HepG2 (cell line): ENCODE results near the gene BLVRA. TPM values are rescaled to one million over a fixed set of nuclear protein-coding genes. Genes with fewer than 3 reads are reported as not detected.
A peak's percentile ranks its signal among the peaks of the same experiment; 100 is the strongest.

Experiments
- ARID2 ChIP-seq: sonication (generic); formaldehyde crosslinking; IDR thresholded peaks from 2 replicates; pipeline ENCODE4 v1.8.1; 2022; ENCODE audit warnings: mild to moderate bottlenecking, missing genetic modification reagents, borderline replicate concordance
- ARNT2 ChIP-seq: sonication (generic); formaldehyde crosslinking; IDR thresholded peaks from 2 replicates; pipeline ENCODE4 v1.8.0; 2022; ENCODE audit warnings: mild to moderate bottlenecking, low read depth, missing genetic modification reagents, moderate library complexity
- KDM5B ChIP-seq: sonication (generic); formaldehyde crosslinking; IDR thresholded peaks from 2 replicates; pipeline ENCODE4 v1.4.0; 2020; ENCODE audit warnings: missing genetic modification reagents, mild to moderate bottlenecking, borderline replicate concordance
- LCORL ChIP-seq, 2 experiments: fragments of 450-650 bp in 1 of 2; sonication (generic) in 1 of 2; formaldehyde crosslinking in 1 of 2; IDR thresholded peaks; 2 replicates each; pipeline versions ENCODE4 v1.5.0 to v1.6.1; 2017 to 2020; ENCODE audit warnings: antibody characterized with exemption in 1 of 2, missing genetic modification reagents in 1 of 2
- NFE2 ChIP-seq: sonication (generic); formaldehyde crosslinking; IDR thresholded peaks from 2 replicates; pipeline ENCODE4 v1.4.0; 2020; ENCODE audit warnings: missing genetic modification reagents
- RERE ChIP-seq: IDR thresholded peaks from 2 replicates; pipeline ENCODE4 v1.6.1; 2016; ENCODE audit warnings: low read depth, missing genetic modification reagents, missing compliant biosample characterization
- SP5 ChIP-seq: IDR thresholded peaks from 2 replicates; pipeline ENCODE4 v1.6.1; 2016; ENCODE audit warnings: low read depth, borderline replicate concordance
- TP53 ChIP-seq: sonication (generic); formaldehyde crosslinking; conservative IDR thresholded peaks from 2 replicates; pipeline ENCODE4 v1.4.0; 2020; ENCODE audit warnings: missing genetic modification reagents
- ZNF329 ChIP-seq: sonication (generic); formaldehyde crosslinking; IDR thresholded peaks from 2 replicates; pipeline ENCODE4 v1.9.0; 2021; ENCODE audit warnings: low read depth, mild to moderate bottlenecking, missing genetic modification reagents
- ZNF512B ChIP-seq: sonication (generic); formaldehyde crosslinking; IDR thresholded peaks from 2 replicates; pipeline ENCODE4 v1.5.1; 2020; ENCODE audit warnings: missing genetic modification reagents, mild to moderate bottlenecking, borderline replicate concordance
- ZNF569 ChIP-seq: sonication (generic); formaldehyde crosslinking; IDR thresholded peaks from 2 replicates; pipeline ENCODE4 v1.5.0; 2020; ENCODE audit warnings: mild to moderate bottlenecking, missing genetic modification reagents, moderate library complexity, borderline replicate concordance
- polyA plus RNA-seq, 8 experiments: library from polyadenylated mRNA; depleted of rRNA in 3 of 8; stranded (reverse) in 7 of 8; unstranded in 1 of 8; fragments of >200 nt; fragmentation: Illumina TruSeq in 4 of 8; extraction: Trizol in 4 of 8; gene quantifications; 2 replicates each; pipeline versions ENCODE4 v1.2.1 to v1.2.3, GENCODE V29; 2011 to 2016; ENCODE audit warnings: low read depth in 4 of 8, missing spikeins in 1 of 8, mixed read lengths in 1 of 8; ENCODE audit not compliant: insufficient read depth in 1 of 8
- total RNA-seq, 5 experiments: library from RNA; depleted of rRNA; stranded (reverse); fragments of >200 nt; fragmentation: Illumina TruSeq; extraction: Trizol; gene quantifications; 2 replicates each; pipeline ENCODE4 v1.2.3, GENCODE V29; 2016; ENCODE audit warnings: low read depth in 1 of 5
- TF ChIP-seq, protein P1 (sequence below): IDR thresholded peaks from 2 replicates; pipeline ENCODE4 v1.6.1; 2016; ENCODE audit warnings: low read depth, control low read depth
- TF ChIP-seq, protein P2 (sequence below): sonication (generic); formaldehyde crosslinking; IDR thresholded peaks from 2 replicates; pipeline ENCODE4 v1.4.0; 2020; ENCODE audit warnings: missing genetic modification reagents
- TF ChIP-seq, protein P3 (sequence below): sonication (generic); formaldehyde crosslinking; IDR thresholded peaks from 2 replicates; pipeline ENCODE4 v1.8.1; 2023; ENCODE audit warnings: mild to moderate bottlenecking, missing genetic modification reagents, borderline replicate concordance
- TF ChIP-seq, protein P4 (sequence below): IDR thresholded peaks from 2 replicates; pipeline ENCODE4 v1.6.1; 2016; ENCODE audit warnings: mild to moderate bottlenecking, missing biosample characterization, missing genetic modification reagents

BLVRA gene
- total and polyA plus RNA-seq, 2 of the 13 experiments (the other 11 are each of a cell fraction or from before 2014, with no cell fraction given) = 39.2 to 64.2 TPM

DNA sequence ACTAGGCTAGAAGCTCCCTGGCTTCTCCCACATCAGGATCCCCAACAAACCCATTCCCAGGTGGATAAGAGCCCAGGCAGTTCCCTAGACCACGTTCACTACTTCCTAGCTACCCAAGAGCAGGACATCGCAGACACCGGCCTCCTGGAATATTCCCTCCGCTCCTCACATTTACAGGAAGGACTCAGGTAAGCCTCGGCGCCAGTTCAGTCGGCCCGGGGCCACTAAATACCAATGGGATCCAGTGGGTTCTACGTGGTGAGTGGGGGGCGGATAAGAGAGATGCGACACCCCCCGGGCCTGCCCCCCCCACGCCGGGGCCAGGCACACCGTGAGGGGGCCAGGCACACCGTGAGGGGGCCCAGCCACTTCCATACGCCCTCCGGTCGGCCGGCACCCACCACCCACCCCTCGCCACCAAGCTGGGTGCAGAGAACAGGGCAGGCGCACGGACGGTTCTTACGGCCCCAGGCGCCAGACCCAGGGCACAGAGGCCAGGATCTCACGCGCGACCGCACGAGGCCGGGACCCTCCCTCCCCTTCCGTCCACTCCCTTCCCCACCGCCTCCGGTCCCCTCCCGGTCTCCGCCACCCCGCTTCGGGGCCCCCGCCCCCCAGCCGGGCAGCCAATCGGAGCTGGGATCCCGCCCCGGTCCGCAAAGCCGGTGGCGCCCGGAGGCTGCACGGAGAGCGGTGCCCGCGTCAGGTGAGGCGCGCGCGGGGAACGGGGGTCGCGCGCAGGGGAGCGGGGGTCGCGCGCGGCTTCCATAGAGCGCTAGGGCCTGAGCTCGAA lies at the start of gene BLVRA (continued):
- no peak for TF ChIP-seq NFE2 (CRISPR knock-in tag)
- no peak for TF ChIP-seq ARID2 (CRISPR knock-in tag)
- TF ChIP-seq ZNF512B (CRISPR knock-in tag) = no peak
- peak; percentile 46; the same call in 1 of the 2 replicates for TF ChIP-seq SP5
- no peak for TF ChIP-seq LCORL (IDR thresholded peaks at IDR 0.05)
- 0 out of 2 replicates have a peak, but pooled peaks have one; percentile 34 for TF ChIP-seq LCORL (CRISPR knock-in tag; IDR thresholded peaks at IDR 0.05)
- peak; percentile 86; the same call in 1 of the 2 replicates for TF ChIP-seq KDM5B (CRISPR knock-in tag)
- TF ChIP-seq, protein P1, sequence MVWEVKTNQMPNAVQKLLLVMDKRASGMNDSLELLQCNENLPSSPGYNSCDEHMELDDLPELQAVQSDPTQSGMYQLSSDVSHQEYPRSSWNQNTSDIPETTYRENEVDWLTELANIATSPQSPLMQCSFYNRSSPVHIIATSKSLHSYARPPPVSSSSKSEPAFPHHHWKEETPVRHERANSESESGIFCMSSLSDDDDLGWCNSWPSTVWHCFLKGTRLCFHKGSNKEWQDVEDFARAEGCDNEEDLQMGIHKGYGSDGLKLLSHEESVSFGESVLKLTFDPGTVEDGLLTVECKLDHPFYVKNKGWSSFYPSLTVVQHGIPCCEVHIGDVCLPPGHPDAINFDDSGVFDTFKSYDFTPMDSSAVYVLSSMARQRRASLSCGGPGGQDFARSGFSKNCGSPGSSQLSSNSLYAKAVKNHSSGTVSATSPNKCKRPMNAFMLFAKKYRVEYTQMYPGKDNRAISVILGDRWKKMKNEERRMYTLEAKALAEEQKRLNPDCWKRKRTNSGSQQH (CRISPR knock-in tag) = no peak
- TF ChIP-seq, protein P2, sequence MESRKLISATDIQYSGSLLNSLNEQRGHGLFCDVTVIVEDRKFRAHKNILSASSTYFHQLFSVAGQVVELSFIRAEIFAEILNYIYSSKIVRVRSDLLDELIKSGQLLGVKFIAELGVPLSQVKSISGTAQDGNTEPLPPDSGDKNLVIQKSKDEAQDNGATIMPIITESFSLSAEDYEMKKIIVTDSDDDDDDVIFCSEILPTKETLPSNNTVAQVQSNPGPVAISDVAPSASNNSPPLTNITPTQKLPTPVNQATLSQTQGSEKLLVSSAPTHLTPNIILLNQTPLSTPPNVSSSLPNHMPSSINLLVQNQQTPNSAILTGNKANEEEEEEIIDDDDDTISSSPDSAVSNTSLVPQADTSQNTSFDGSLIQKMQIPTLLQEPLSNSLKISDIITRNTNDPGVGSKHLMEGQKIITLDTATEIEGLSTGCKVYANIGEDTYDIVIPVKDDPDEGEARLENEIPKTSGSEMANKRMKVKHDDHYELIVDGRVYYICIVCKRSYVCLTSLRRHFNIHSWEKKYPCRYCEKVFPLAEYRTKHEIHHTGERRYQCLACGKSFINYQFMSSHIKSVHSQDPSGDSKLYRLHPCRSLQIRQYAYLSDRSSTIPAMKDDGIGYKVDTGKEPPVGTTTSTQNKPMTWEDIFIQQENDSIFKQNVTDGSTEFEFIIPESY (CRISPR knock-in tag) = no peak
- no peak for TF ChIP-seq ZNF569
- TF ChIP-seq ZNF329 = no peak
- TF ChIP-seq TP53 (CRISPR knock-in tag) = no peak
- TF ChIP-seq, protein P3, sequence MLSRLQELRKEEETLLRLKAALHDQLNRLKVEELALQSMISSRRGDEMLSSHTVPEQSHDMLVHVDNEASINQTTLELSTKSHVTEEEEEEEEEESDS = no peak
- no peak for TF ChIP-seq RERE (CRISPR knock-in tag)
- TF ChIP-seq, protein P4, sequence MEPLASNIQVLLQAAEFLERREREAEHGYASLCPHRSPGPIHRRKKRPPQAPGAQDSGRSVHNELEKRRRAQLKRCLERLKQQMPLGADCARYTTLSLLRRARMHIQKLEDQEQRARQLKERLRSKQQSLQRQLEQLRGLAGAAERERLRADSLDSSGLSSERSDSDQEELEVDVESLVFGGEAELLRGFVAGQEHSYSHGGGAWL = peak; percentile 73
- peak; percentile 21; the same call in 1 of the 2 replicates for TF ChIP-seq ARNT2 (CRISPR knock-in tag)
